Upper lobe of left lung (tissue), 6 donors: ENCODE measurements around the gene FYN. TPM values are rescaled to one million over a fixed set of nuclear protein-coding genes. Genes with fewer than 3 reads are reported as not detected.
A peak's percentile ranks its signal among the peaks of the same experiment; 100 is the strongest.
"Not testable (repeated sequence)": the region's sequence is repeated elsewhere in the genome, so short reads cannot be mapped to it uniquely, and the experiment has no call there.

Source experiments
- ATAC-seq, 2 donors: fragments of 200-7000 bp; cut with Tn5 transposase; one replicate each; pipeline ENCODE4 v1.9.1; 2022; ENCODE audit warnings: mild to moderate bottlenecking in 2 of 2, moderate library complexity in 2 of 2; ENCODE audit not compliant: low FRiP score in 2 of 2
- DNase-seq, 2 donors: peaks; one replicate each; pipeline ENCODE4 v3.0.0-alpha.2; 2019 to 2020
- H3K27ac ChIP-seq, 4 donors: fragments of 200-600 bp; sonication (generic); one replicate each; pipeline ENCODE4 v1.5.1; 2016 to 2019
- H3K27me3 ChIP-seq, 4 donors: fragments of 200-600 bp; sonication (generic); one replicate each; pipeline ENCODE4 v1.5.1; 2017 to 2019
- H3K36me3 ChIP-seq, 4 donors: fragments of 200-600 bp; sonication (generic); one replicate each; pipeline ENCODE4 v1.5.1; 2016 to 2019
- H3K4me1 ChIP-seq, 4 donors: fragments of 200-600 bp; sonication (generic); one replicate each; pipeline ENCODE4 v1.5.1; 2018 to 2019
- H3K4me3 ChIP-seq, 4 donors: fragments of 200-600 bp; sonication (generic); one replicate each; pipeline ENCODE4 v1.5.1; 2017 to 2019; ENCODE audit warnings: mild to moderate bottlenecking in 2 of 4, moderate library complexity in 1 of 4
- H3K9me3 ChIP-seq, 4 donors: fragments of 200-600 bp; sonication (generic); one replicate each; pipeline ENCODE4 v1.5.1; 2018 to 2019
- CTCF ChIP-seq, 6 experiments: fragments of 450-650 bp in 4 of 6; fragments of 200-600 bp in 2 of 6; sonication (generic) in 2 of 6; IDR thresholded peaks; one replicate each; pipeline ENCODE4 v1.5.1; 2016 to 2019; ENCODE audit warnings: antibody characterized with exemption in 6 of 6
- EP300 ChIP-seq, 4 donors: sonication (generic); formaldehyde crosslinking; IDR thresholded peaks; one replicate each; pipeline ENCODE4 v1.5.1; 2017; ENCODE audit warnings: antibody characterized with exemption in 4 of 4, control low read depth in 2 of 4
- POLR2A ChIP-seq, 4 donors: fragments of 450-650 bp; IDR thresholded peaks; one replicate each; pipeline ENCODE4 v1.5.1; 2016 to 2017; ENCODE audit warnings: antibody characterized with exemption in 4 of 4, mild to moderate bottlenecking in 2 of 4
- POLR2AphosphoS5 ChIP-seq, 2 donors: sonication (generic); formaldehyde crosslinking; IDR thresholded peaks; one replicate each; pipeline ENCODE4 v1.5.1; 2017; ENCODE audit warnings: antibody characterized with exemption in 2 of 2
- WGBS, 2 donors: methylation state at CpG; one replicate each; pipeline ENCODE4 v1.1.5; 2017 to 2018; 5-methylcytosine and 5-hydroxymethylcytosine counted together
- total RNA-seq, 6 donors: library from RNA; depleted of rRNA in 4 of 6; stranded (reverse); fragments of >200 nt in 4 of 6; gene quantifications; one replicate each; pipeline versions ENCODE4 v1.1.0 to v1.2.1, GENCODE V29; 2016 to 2021
- donor health status: DM: no; HTN: no; CAD: no; lungs with moderate emphysema.
- donor health status: DM: no; HTN: yes; CAD: no; lungs with severe emphysema.

Gene FYN
- total RNA-seq, 6 donors from 2014 or later: 69.1 to 181 (median 113) TPM

- Histone ChIP-seq H3K27me3 (no peaks in the 10 kb centered on the region), H3K9me3 (no peaks in the 10 kb centered on the region), H3K27ac (peak overlapping the region in 2 of 4 donors; percentile 1 to 9), H3K36me3 (no peaks in the 10 kb centered on the region), H3K4me3 (no peak overlapping the region), H3K4me1 (peaks cover 8 to 22% (median 18%) of the 10 kb centered on the region in 4 donors)
- WGBS, 2 donors: 44 to 63% methylated on average over 4 of the region's 4 CpGs
- DNase-seq (no peak), ATAC-seq (peak; percentile 41 to 94)
- TF ChIP-seq CTCF (IDR thresholded peaks at IDR 0.05) (no peak), EP300 (IDR thresholded peaks at IDR 0.05) (no peak), POLR2AphosphoS5 (IDR thresholded peaks at IDR 0.05) (no peak)
Observed at GRCh38 chr6:111789598-111789997, 83.7 kb downstream of the FYN start.

GRCh38 chr6:111788379-111789276, 84.6 kb downstream of the FYN start:
- Histone ChIP-seq H3K27me3 (no peaks in the 10 kb centered on the region), H3K4me3 (no peak overlapping the region), H3K9me3 (no peaks in the 10 kb centered on the region), H3K4me1 (peaks cover 11 to 26% (median 19%) of the 10 kb centered on the region in 4 donors), H3K36me3 (no peaks in the 10 kb centered on the region), H3K27ac (peak overlapping the region in 2 of 4 donors; percentile 1 to 9)
- 93 to 100% methylated on average over 1 of the region's 1 CpG for WGBS, 2 donors
- ATAC-seq (no peak), DNase-seq (no peak)
- TF ChIP-seq POLR2A (IDR thresholded peaks at IDR 0.05): no peak
- no peak for TF ChIP-seq CTCF (IDR thresholded peaks at IDR 0.05)
- no peak for TF ChIP-seq POLR2AphosphoS5 (IDR thresholded peaks at IDR 0.05)
- no peak for TF ChIP-seq EP300 (IDR thresholded peaks at IDR 0.05)

- H3K9me3 ChIP-seq, H3K4me3 ChIP-seq, H3K36me3 ChIP-seq, ATAC-seq, DNase-seq, H3K27me3 ChIP-seq, H3K27ac ChIP-seq: not testable (repeated sequence)
- 92 to 98% methylated on average over 2 of the region's 2 CpGs for WGBS, 2 donors
- peaks cover 11 to 33% (median 26%) of the 10 kb centered on the region in 4 donors for H3K4me1 ChIP-seq
Observed at GRCh38 chr6:111786151-111786550, 87.1 kb downstream of the FYN start.

- WGBS, 2 donors: 15 to 20% methylated on average over 2 of the region's 2 CpGs
- Histone ChIP-seq H3K9me3 (no peaks in the 10 kb centered on the region), H3K27ac (peak overlapping the region in 3 of 4 donors; percentile 21 to 78 (median 44))
Observed at GRCh38 chr6:111784433-111784832, 88.8 kb downstream of the FYN start.

GRCh38 chr6:111782887-111783466, 90.3 kb downstream of the FYN start:
- 52 to 59% methylated on average over 3 of the region's 3 CpGs for WGBS, 2 donors
- no peaks in the 10 kb centered on the region for H3K27me3 ChIP-seq
- no peak overlapping the region for H3K4me3 ChIP-seq
- H3K27ac ChIP-seq: peak overlapping the region in 2 of 4 donors; percentile 2 to 66
- H3K4me1 ChIP-seq: peaks cover 8 to 23% (median 17%) of the 10 kb centered on the region in 4 donors
- TF ChIP-seq POLR2AphosphoS5 (IDR thresholded peaks at IDR 0.05): no peak
- H3K9me3 ChIP-seq: no peaks in the 10 kb centered on the region
- no peak for ATAC-seq
- no peak for DNase-seq
- no peaks in the 10 kb centered on the region for H3K36me3 ChIP-seq

More at GRCh38 chr6:111784433-111784832, 88.8 kb downstream of the FYN start:
- Histone ChIP-seq H3K27me3 (no peaks in the 10 kb centered on the region), H3K4me3 (no peak overlapping the region), H3K4me1 (peaks cover 8 to 30% (median 25%) of the 10 kb centered on the region in 4 donors), H3K36me3 (no peaks in the 10 kb centered on the region)
- ATAC-seq (no peak), DNase-seq (no peak)
- TF ChIP-seq POLR2A (IDR thresholded peaks at IDR 0.05): no peak
- no peak for TF ChIP-seq EP300 (IDR thresholded peaks at IDR 0.05)
- peak in 1 of 2 donors; percentile 26 for TF ChIP-seq POLR2AphosphoS5 (IDR thresholded peaks at IDR 0.05)

- H3K36me3 ChIP-seq: no peaks in the 10 kb centered on the region
- H3K4me3 ChIP-seq: no peak overlapping the region
- TF ChIP-seq POLR2A (IDR thresholded peaks at IDR 0.05): no peak
- no peak for TF ChIP-seq EP300 (IDR thresholded peaks at IDR 0.05)
- no peak for TF ChIP-seq CTCF (IDR thresholded peaks at IDR 0.05)
- TF ChIP-seq POLR2AphosphoS5 (IDR thresholded peaks at IDR 0.05): no peak
- H3K27me3 ChIP-seq: no peaks in the 10 kb centered on the region
- peak overlapping the region in 2 of 4 donors; percentile 2 to 66 for H3K27ac ChIP-seq
- DNase-seq (no peak), ATAC-seq (no peak)
- peaks cover 8 to 24% (median 17%) of the 10 kb centered on the region in 4 donors for H3K4me1 ChIP-seq
- no peaks in the 10 kb centered on the region for H3K9me3 ChIP-seq
- WGBS, 2 donors: 85 to 95% methylated on average over 5 of the region's 5 CpGs
Observed at GRCh38 chr6:111782192-111782809, 91.0 kb downstream of the FYN start.
